Mesodermal cell (in vitro differentiated cells): ENCODE measurements around the gene PDGFD.
"Not testable (repeated sequence)": the region's sequence is repeated elsewhere in the genome, so short reads cannot be mapped to it uniquely, and the experiment has no call there.

Source experiments
- H3K27ac ChIP-seq: 2 replicates; pipeline ENCODE4 v1.7.0; 2013; ENCODE audit warnings: mild to moderate bottlenecking, low read depth, low read length, moderate library complexity; ENCODE audit not compliant: severe bottlenecking
- H3K36me3 ChIP-seq: 2 replicates; pipeline ENCODE4 v1.7.1; 2013; ENCODE audit warnings: mild to moderate bottlenecking, low read length, moderate library complexity; ENCODE audit not compliant: control insufficient read depth, insufficient read depth
- H3K4me1 ChIP-seq: one replicate; pipeline ENCODE4 v1.7.1; 2013; ENCODE audit warnings: mild to moderate bottlenecking, low read length; ENCODE audit not compliant: insufficient read depth, control insufficient read depth, poor library complexity, severe bottlenecking
- H3K4me3 ChIP-seq: 2 replicates; pipeline ENCODE4 v1.7.0; 2013; ENCODE audit warnings: low read length, control low read depth, mild to moderate bottlenecking; ENCODE audit not compliant: insufficient read depth, poor library complexity, severe bottlenecking; ENCODE audit errors: extremely low read depth
- H3K9me3 ChIP-seq: 2 replicates; pipeline ENCODE4 v1.7.1; 2013; ENCODE audit warnings: mild to moderate bottlenecking, low read length, moderate library complexity; ENCODE audit not compliant: control insufficient read depth
- WGBS, 2 experiments: methylation state at CpG; one replicate each; pipeline ENCODE4 v1.1.5; 2013; ENCODE audit warnings: missing lambda C conversion rate in 2 of 2; ENCODE audit not compliant: insufficient coverage in 2 of 2; 5-methylcytosine and 5-hydroxymethylcytosine counted together

PDGFD gene

GRCh38 chr11:104055596-104055995 lies 108.4 kb downstream of the PDGFD start:
- Histone ChIP-seq H3K9me3 (no peaks in the 10 kb centered on the region), H3K4me1 (no peaks in the 10 kb centered on the region), H3K36me3 (no peaks in the 10 kb centered on the region), H3K27ac (no peak overlapping the region), H3K4me3 (no peak overlapping the region)
- WGBS, 2 experiments, result no CpG with 5 or more reads among the region's 1 CpG

- H3K4me1 ChIP-seq, result no peaks in the 10 kb centered on the region
- H3K36me3 ChIP-seq, result no peaks in the 10 kb centered on the region
- H3K4me3 ChIP-seq, result no peak overlapping the region
- WGBS, 2 experiments, result 90 to 100% methylated on average over 2 to 3 of the region's 4 CpGs
- H3K27ac ChIP-seq, result no peak overlapping the region
- no peaks in the 10 kb centered on the region for H3K9me3 ChIP-seq
Observed at GRCh38 chr11:104054911-104055529, 108.9 kb downstream of the PDGFD start.

GRCh38 chr11:104053743-104054478 lies 110.0 kb downstream of the PDGFD start:
- 50 to 67% methylated on average over 2 to 3 of the region's 5 CpGs for WGBS, 2 experiments
- no peaks in the 10 kb centered on the region for H3K4me1 ChIP-seq
- no peak overlapping the region for H3K4me3 ChIP-seq
- H3K36me3 ChIP-seq, result no peaks in the 10 kb centered on the region
- H3K27ac ChIP-seq, result no peak overlapping the region
- no peaks in the 10 kb centered on the region for H3K9me3 ChIP-seq

GRCh38 chr11:104051778-104052177 lies 112.2 kb downstream of the PDGFD start:
- Histone ChIP-seq H3K4me1 (no peaks in the 10 kb centered on the region), H3K4me3 (no peak overlapping the region), H3K9me3 (no peaks in the 10 kb centered on the region), H3K36me3 (no peaks in the 10 kb centered on the region), H3K27ac (no peak overlapping the region)
- 92% methylated on average over 2 of the region's 4 CpGs; no CpG with 5 or more reads in 1 of the 2 experiments for WGBS, 2 experiments

GRCh38 chr11:104049116-104049515 lies 114.8 kb downstream of the PDGFD start:
- Histone ChIP-seq H3K36me3 (no peaks in the 10 kb centered on the region), H3K4me3 (no peak overlapping the region), H3K27ac (no peak overlapping the region), H3K4me1 (no peaks in the 10 kb centered on the region), H3K9me3 (no peaks in the 10 kb centered on the region)
- WGBS, 2 experiments, result 89 to 92% methylated on average over 4 of the region's 4 CpGs

- WGBS, 2 experiments, result no CpG with 5 or more reads among the region's 3 CpGs
- not testable (repeated sequence) for H3K27ac ChIP-seq, H3K36me3 ChIP-seq, H3K9me3 ChIP-seq, H3K4me1 ChIP-seq, H3K4me3 ChIP-seq
Observed at GRCh38 chr11:104046858-104047257, 117.1 kb downstream of the PDGFD start.

GRCh38 chr11:104046331-104046730 lies 117.6 kb downstream of the PDGFD start:
- Histone ChIP-seq H3K4me1 (no peaks in the 10 kb centered on the region), H3K27ac (no peak overlapping the region), H3K4me3 (no peak overlapping the region), H3K36me3 (no peaks in the 10 kb centered on the region), H3K9me3 (no peaks in the 10 kb centered on the region)
- WGBS, 2 experiments, result 100% methylated on average over 1 of the region's 2 CpGs; no CpG with 5 or more reads in 1 of the 2 experiments

- Histone ChIP-seq H3K36me3 (no peaks in the 10 kb centered on the region), H3K4me3 (no peak overlapping the region), H3K9me3 (no peaks in the 10 kb centered on the region), H3K27ac (no peak overlapping the region), H3K4me1 (no peaks in the 10 kb centered on the region)
- 87 to 92% methylated on average over 2 to 3 of the region's 6 CpGs for WGBS, 2 experiments
Observed at GRCh38 chr11:104043678-104044239, 120.2 kb downstream of the PDGFD start.

- no peaks in the 10 kb centered on the region for H3K36me3 ChIP-seq
- no peak overlapping the region for H3K4me3 ChIP-seq
- H3K27ac ChIP-seq, result no peak overlapping the region
- no peaks in the 10 kb centered on the region for H3K4me1 ChIP-seq
- no peaks in the 10 kb centered on the region for H3K9me3 ChIP-seq
- WGBS, 2 experiments, result 92% methylated on average over 2 to 4 of the region's 4 CpGs
Observed at GRCh38 chr11:104043142-104043541, 120.8 kb downstream of the PDGFD start.

- 100% methylated on average over 1 of the region's 2 CpGs for WGBS, 2 experiments
- no peaks in the 10 kb centered on the region for H3K4me1 ChIP-seq
- H3K27ac ChIP-seq, result no peak overlapping the region
- no peaks in the 10 kb centered on the region for H3K9me3 ChIP-seq
- H3K4me3 ChIP-seq, result no peak overlapping the region
- H3K36me3 ChIP-seq, result no peaks in the 10 kb centered on the region
Observed at GRCh38 chr11:104041792-104042191, 122.2 kb downstream of the PDGFD start.

- H3K36me3 ChIP-seq, result no peaks in the 10 kb centered on the region
- H3K4me1 ChIP-seq, result no peaks in the 10 kb centered on the region
- 94 to 96% methylated on average over 19 to 21 of the region's 21 CpGs for WGBS, 2 experiments
- no peak overlapping the region for H3K27ac ChIP-seq
- H3K9me3 ChIP-seq, result no peaks in the 10 kb centered on the region
- no peak overlapping the region for H3K4me3 ChIP-seq
Observed at GRCh38 chr11:104036995-104037394, 127.0 kb downstream of the PDGFD start.
